Activated naive CD4-positive, alpha-beta T cell treated with anti-CD3 and anti-CD28 coated beads, Interleukin-2, amount 50 U/mL, for 72 hours (primary cell): ENCODE results near the gene TRMT61A. TPM values are rescaled to one million over a fixed set of nuclear protein-coding genes. Genes with fewer than 3 reads are reported as not detected.
A peak's percentile ranks its signal among the peaks of the same experiment; 100 is the strongest.
"Not testable (repeated sequence)": the region's sequence is repeated elsewhere in the genome, so short reads cannot be mapped to it uniquely, and the experiment has no call there.

ENCODE experiments used
- ATAC-seq, 2 donors: fragments of 150-1000 bp; cut with Tn5 transposase; 2 replicates each; pipeline ENCODE4 v1.10.0; 2021; ENCODE audit warnings: mild to moderate bottlenecking in 2 of 2, moderate library complexity in 2 of 2
- DNase-seq, 2 donors: peaks; one replicate each; pipeline ENCODE4 v3.0.0; 2021 to 2022; ENCODE audit warnings: low spot score in 2 of 2
- H3K27ac Mint-ChIP-seq, 2 donors: one replicate each; pipeline ENCODE4 v1.8.0; 2022; ENCODE audit warnings: mild to moderate bottlenecking in 2 of 2, mixed read lengths in 2 of 2
- H3K36me3 Mint-ChIP-seq, 2 donors: one replicate each; pipeline ENCODE4 v1.8.0; 2022; ENCODE audit warnings: mixed read lengths in 2 of 2
- H3K9me3 Mint-ChIP-seq, 2 donors: one replicate each; pipeline ENCODE4 v1.8.0; 2022; ENCODE audit warnings: mixed read lengths in 2 of 2
- total RNA-seq, 2 donors: library from RNA; stranded (reverse); gene quantifications; one replicate each; pipeline ENCODE4 v1.2.3, GENCODE V29; 2022

TRMT61A gene
- total RNA-seq, 2 donors from 2014 or later = 5.6 to 9.2 TPM

GRCh38 chr14:103518422-103519042 is 10.5 kb upstream of the TRMT61A start:
- Mint-ChIP-seq H3K27ac (peak overlapping the region in 1 of 2 donors; percentile 83), H3K9me3 (no peaks in the 10 kb centered on the region), H3K36me3 (no peaks in the 10 kb centered on the region)
- DNase-seq = peak in 1 of 2 donors; percentile 77
- peak; percentile 53 for ATAC-seq

GRCh38 chr14:103519043-103519836 is 9.8 kb upstream of the TRMT61A start:
- peak overlapping the region; percentile 25 to 83 for H3K27ac Mint-ChIP-seq
- ATAC-seq (no peak), DNase-seq (no peak)
- H3K9me3 Mint-ChIP-seq = no peaks in the 10 kb centered on the region
- no peaks in the 10 kb centered on the region for H3K36me3 Mint-ChIP-seq

- Mint-ChIP-seq H3K27ac (peak overlapping the region in 1 of 2 donors; percentile 44), H3K36me3 (no peaks in the 10 kb centered on the region), H3K9me3 (no peaks in the 10 kb centered on the region)
- no peak for DNase-seq
- no peak for ATAC-seq
Measured at GRCh38 chr14:103519837-103520212, 9.2 kb upstream of the TRMT61A start.

- Mint-ChIP-seq H3K27ac (peak overlapping the region in 1 of 2 donors; percentile 44), H3K36me3 (no peaks in the 10 kb centered on the region), H3K9me3 (no peaks in the 10 kb centered on the region)
- no peak for ATAC-seq
- DNase-seq = no peak
Measured at GRCh38 chr14:103520269-103520656, 8.7 kb upstream of the TRMT61A start.

GRCh38 chr14:103520657-103521437 is 8.1 kb upstream of the TRMT61A start:
- DNase-seq = peak; percentile 61 to 72
- H3K36me3 Mint-ChIP-seq = no peaks in the 10 kb centered on the region
- ATAC-seq = peak; percentile 46 to 74
- no peak overlapping the region for H3K27ac Mint-ChIP-seq
- H3K9me3 Mint-ChIP-seq = no peaks in the 10 kb centered on the region

- no peaks in the 10 kb centered on the region for H3K9me3 Mint-ChIP-seq
- DNase-seq (no peak), ATAC-seq (peak; percentile 5 to 7)
- no peaks in the 10 kb centered on the region for H3K36me3 Mint-ChIP-seq
- H3K27ac Mint-ChIP-seq = no peak overlapping the region
Measured at GRCh38 chr14:103521438-103521950, 7.5 kb upstream of the TRMT61A start.

- ATAC-seq (no peak), DNase-seq (no peak)
- H3K9me3 Mint-ChIP-seq = no peaks in the 10 kb centered on the region
- H3K27ac Mint-ChIP-seq = no peak overlapping the region
- no peaks in the 10 kb centered on the region for H3K36me3 Mint-ChIP-seq
Measured at GRCh38 chr14:103521951-103522563, 6.9 kb upstream of the TRMT61A start.

- ATAC-seq (peak in 1 of 2 donors; percentile 25), DNase-seq (no peak)
- no peak within 1 kb of the TSS for H3K27ac Mint-ChIP-seq
Measured at GRCh38 chr14:103522649-103523574, 6.1 kb upstream of the TRMT61A start, which contains the start of gene CKB. CKB (minus strand) TSS chr14:103522830; CDS start chr14:103522493, 337 bp downstream.

GRCh38 chr14:103523575-103523954 is 5.4 kb upstream of the TRMT61A start:
- ATAC-seq = no peak
- no peak for DNase-seq
- H3K9me3 Mint-ChIP-seq = no peaks in the 10 kb centered on the region
- no peak overlapping the region for H3K27ac Mint-ChIP-seq
- H3K36me3 Mint-ChIP-seq = no peaks in the 10 kb centered on the region

More at GRCh38 chr14:103522649-103523574, 6.1 kb upstream of the TRMT61A start, which contains the start of gene CKB:
- H3K9me3 Mint-ChIP-seq = no peaks in the 10 kb centered on the region
- no peaks in the 10 kb centered on the region for H3K36me3 Mint-ChIP-seq

- H3K36me3 Mint-ChIP-seq = peaks cover 0 to under 1% of the 10 kb centered on the region in 2 donors
- no peak for DNase-seq
- H3K9me3 Mint-ChIP-seq = no peaks in the 10 kb centered on the region
- H3K27ac Mint-ChIP-seq = no peak overlapping the region
- no peak for ATAC-seq
Measured at GRCh38 chr14:103524002-103524935, 4.7 kb upstream of the TRMT61A start.

- H3K27ac Mint-ChIP-seq, H3K9me3 Mint-ChIP-seq, DNase-seq, ATAC-seq, H3K36me3 Mint-ChIP-seq: not testable (repeated sequence)
Measured at GRCh38 chr14:103525430-103526246, 3.4 kb upstream of the TRMT61A start.

GRCh38 chr14:103526247-103526913 is 2.6 kb upstream of the TRMT61A start:
- Mint-ChIP-seq H3K36me3 (peaks cover 0 to 5% of the 10 kb centered on the region in 2 donors), H3K9me3 (no peaks in the 10 kb centered on the region), H3K27ac (no peak overlapping the region)
- DNase-seq (no peak), ATAC-seq (no peak)

GRCh38 chr14:103526914-103527248 is 2.1 kb upstream of the TRMT61A start:
- Mint-ChIP-seq H3K27ac (peak overlapping the region in 1 of 2 donors; percentile 80), H3K9me3 (no peaks in the 10 kb centered on the region), H3K36me3 (peaks cover 0 to 5% of the 10 kb centered on the region in 2 donors)
- DNase-seq (no peak), ATAC-seq (no peak)
